Esophagus muscularis mucosa (tissue), 4 donors: ENCODE measurements around the gene AQP12B. TPM values are rescaled to one million over a fixed set of nuclear protein-coding genes. Genes with fewer than 3 reads are reported as not detected.
"Not testable (repeated sequence)": the region's sequence is repeated elsewhere in the genome, so short reads cannot be mapped to it uniquely, and the experiment has no call there.

Experiments
- DNase-seq: peaks from one replicate; pipeline ENCODE4 v3.0.0-alpha.2; 2017; ENCODE audit errors: extremely low spot score
- H3K27ac ChIP-seq, 4 donors: fragments of 200-600 bp; sonication (generic); replicated peaks in 1 of 4; 1 replicate in 3 of 4; 2 replicates in 1 of 4; pipeline ENCODE4 v1.5.1; 2016 to 2019; ENCODE audit warnings: mild to moderate bottlenecking in 1 of 4
- H3K27me3 ChIP-seq, 4 donors: fragments of 200-600 bp; sonication (generic); one replicate each; pipeline versions ENCODE4 v1.5.1 to v1.6.0; 2016 to 2019
- H3K36me3 ChIP-seq, 4 donors: fragments of 200-600 bp; sonication (generic); one replicate each; pipeline ENCODE4 v1.5.1; 2016 to 2019
- H3K4me1 ChIP-seq, 4 donors: fragments of 200-600 bp; sonication (generic); one replicate each; pipeline ENCODE4 v1.5.1; 2016 to 2019
- H3K4me3 ChIP-seq, 4 donors: fragments of 200-600 bp; sonication (generic); 1 replicate in 2 of 4; 2 replicates in 2 of 4; pipeline ENCODE4 v1.5.1; 2016 to 2019; ENCODE audit warnings: mild to moderate bottlenecking in 4 of 4, moderate library complexity in 1 of 4
- H3K9me3 ChIP-seq, 4 donors: fragments of 200-600 bp; sonication (generic); 1 replicate in 3 of 4; 2 replicates in 1 of 4; pipeline ENCODE4 v1.5.1; 2016 to 2019
- CTCF ChIP-seq, 3 experiments: fragments of 200-600 bp in 2 of 3; fragments of 450-650 bp in 1 of 3; sonication (generic) in 2 of 3; IDR thresholded peaks; one replicate each; pipeline ENCODE4 v1.5.1; 2017 to 2019; ENCODE audit warnings: antibody characterized with exemption in 3 of 3, mild to moderate bottlenecking in 2 of 3, moderate library complexity in 1 of 3
- EP300 ChIP-seq: sonication (generic); formaldehyde crosslinking; IDR thresholded peaks from one replicate; pipeline ENCODE4 v1.6.1; 2017; ENCODE audit warnings: antibody characterized with exemption
- POLR2A ChIP-seq: fragments of 450-650 bp; IDR thresholded peaks from one replicate; pipeline ENCODE4 v1.6.1; 2017; ENCODE audit warnings: antibody characterized with exemption, moderate library complexity, mild to moderate bottlenecking, low read depth
- POLR2AphosphoS5 ChIP-seq, 2 donors: sonication (generic); formaldehyde crosslinking; IDR thresholded peaks; one replicate each; pipeline ENCODE4 v1.6.1; 2017; ENCODE audit warnings: antibody characterized with exemption in 2 of 2
- WGBS: methylation state at CpG from one replicate; pipeline ENCODE4 v1.1.5; 2018; 5-methylcytosine and 5-hydroxymethylcytosine counted together
- intact Hi-C: fragments of 100-400 bp; cut with DNase I; formaldehyde crosslinking; loops from one replicate; pipeline ENCODE4 v1.15.1; 2023
- total RNA-seq, 4 donors: library from RNA; depleted of rRNA; stranded (reverse); fragments of >200 nt; gene quantifications; one replicate each; pipeline versions ENCODE4 v1.1.0 to v1.2.1, GENCODE V29; 2016

Gene AQP12B
- total RNA-seq, 4 donors from 2014 or later = not detected

GRCh38 chr2:240694304-240694703 is 11.6 kb upstream of the AQP12B start:
- H3K4me3 ChIP-seq, H3K9me3 ChIP-seq, H3K27me3 ChIP-seq, H3K27ac ChIP-seq, intact Hi-C loops, DNase-seq, H3K36me3 ChIP-seq, H3K4me1 ChIP-seq: not testable (repeated sequence)
- WGBS = no CpG with 5 or more reads among the region's 12 CpGs

GRCh38 chr2:240692583-240693561 is 10.2 kb upstream of the AQP12B start:
- DNase-seq, H3K4me3 ChIP-seq, H3K4me1 ChIP-seq, H3K36me3 ChIP-seq, H3K27ac ChIP-seq, H3K9me3 ChIP-seq, H3K27me3 ChIP-seq, intact Hi-C loops: not testable (repeated sequence)
- WGBS = 80% methylated on average over 3 of the region's 34 CpGs

- H3K4me1 ChIP-seq, H3K27ac ChIP-seq, intact Hi-C loops, H3K36me3 ChIP-seq, H3K9me3 ChIP-seq, H3K4me3 ChIP-seq, DNase-seq: not testable (repeated sequence)
- H3K27me3 ChIP-seq = peaks cover 0 to 12% (median 0%) of the 10 kb centered on the region in 4 donors
- WGBS = 94% methylated on average over 7 of the region's 37 CpGs
These were observed 9.1 kb upstream of the AQP12B start, which contains the start of gene AQP12A for GRCh38 chr2:240691631-240692420. Gene AQP12A (plus strand): TSS chr2:240691866. CDS start chr2:240691914, 48 bp downstream.

GRCh38 chr2:240691075-240691427 is 8.4 kb upstream of the AQP12B start:
- intact Hi-C loops, H3K27ac ChIP-seq, H3K4me1 ChIP-seq, DNase-seq, H3K9me3 ChIP-seq, H3K4me3 ChIP-seq, H3K36me3 ChIP-seq: not testable (repeated sequence)
- peaks cover 0 to 12% (median 0%) of the 10 kb centered on the region in 4 donors for H3K27me3 ChIP-seq
- no CpG with 5 or more reads among the region's 2 CpGs for WGBS

- H3K27ac ChIP-seq, H3K9me3 ChIP-seq, H3K4me3 ChIP-seq, intact Hi-C loops, H3K36me3 ChIP-seq, H3K4me1 ChIP-seq: not testable (repeated sequence)
- peaks cover 0 to 12% (median 0%) of the 10 kb centered on the region in 4 donors for H3K27me3 ChIP-seq
- 81% methylated on average over 4 of the region's 18 CpGs for WGBS
- peak; percentile 70 for DNase-seq
These were observed 7.9 kb upstream of the AQP12B start for GRCh38 chr2:240690421-240691074.

GRCh38 chr2:240689975-240690374 is 7.3 kb upstream of the AQP12B start:
- intact Hi-C loops = no loop called here
- TF ChIP-seq CTCF (IDR thresholded peaks at IDR 0.05) = no peak
- TF ChIP-seq EP300 = no peak
- TF ChIP-seq POLR2AphosphoS5 (IDR thresholded peaks at IDR 0.05) = no peak
- TF ChIP-seq POLR2A = no peak
- Histone ChIP-seq H3K27ac (no peak overlapping the region), H3K4me3 (no peak overlapping the region), H3K9me3 (no peaks in the 10 kb centered on the region), H3K4me1 (no peaks in the 10 kb centered on the region), H3K36me3 (no peaks in the 10 kb centered on the region), H3K27me3 (peaks cover 0 to 12% (median 0%) of the 10 kb centered on the region in 4 donors)
- DNase-seq = peak; percentile 68
- 79% methylated on average over 4 of the region's 11 CpGs for WGBS

- H3K27me3 ChIP-seq = peaks cover 0 to 18% (median 0%) of the 10 kb centered on the region in 4 donors
- H3K4me1 ChIP-seq = no peaks in the 10 kb centered on the region
- TF ChIP-seq EP300 (no peak), POLR2AphosphoS5 (IDR thresholded peaks at IDR 0.05) (no peak), POLR2A (no peak), CTCF (IDR thresholded peaks at IDR 0.05) (no peak)
- 92% methylated on average over 5 of the region's 9 CpGs for WGBS
- H3K4me3 ChIP-seq = no peak overlapping the region
- no peaks in the 10 kb centered on the region for H3K36me3 ChIP-seq
- peak; percentile 84 for DNase-seq
- intact Hi-C loops = no loop called here
- H3K9me3 ChIP-seq = no peaks in the 10 kb centered on the region
- no peak overlapping the region for H3K27ac ChIP-seq
These were observed 5.9 kb upstream of the AQP12B start for GRCh38 chr2:240688553-240688919.
